HG02840 (cell line): ENCODE data around the gene VSNL1.

ENCODE experiments used
- ATAC-seq: cut with Tn5 transposase; IDR thresholded peaks from one replicate; pipeline ENCODE4 v1.9.1; 2021; ENCODE audit warnings: mild to moderate bottlenecking, moderate library complexity, moderate number of reproducible peaks; ENCODE audit not compliant: unreplicated experiment, low FRiP score

VSNL1 gene

DNA sequence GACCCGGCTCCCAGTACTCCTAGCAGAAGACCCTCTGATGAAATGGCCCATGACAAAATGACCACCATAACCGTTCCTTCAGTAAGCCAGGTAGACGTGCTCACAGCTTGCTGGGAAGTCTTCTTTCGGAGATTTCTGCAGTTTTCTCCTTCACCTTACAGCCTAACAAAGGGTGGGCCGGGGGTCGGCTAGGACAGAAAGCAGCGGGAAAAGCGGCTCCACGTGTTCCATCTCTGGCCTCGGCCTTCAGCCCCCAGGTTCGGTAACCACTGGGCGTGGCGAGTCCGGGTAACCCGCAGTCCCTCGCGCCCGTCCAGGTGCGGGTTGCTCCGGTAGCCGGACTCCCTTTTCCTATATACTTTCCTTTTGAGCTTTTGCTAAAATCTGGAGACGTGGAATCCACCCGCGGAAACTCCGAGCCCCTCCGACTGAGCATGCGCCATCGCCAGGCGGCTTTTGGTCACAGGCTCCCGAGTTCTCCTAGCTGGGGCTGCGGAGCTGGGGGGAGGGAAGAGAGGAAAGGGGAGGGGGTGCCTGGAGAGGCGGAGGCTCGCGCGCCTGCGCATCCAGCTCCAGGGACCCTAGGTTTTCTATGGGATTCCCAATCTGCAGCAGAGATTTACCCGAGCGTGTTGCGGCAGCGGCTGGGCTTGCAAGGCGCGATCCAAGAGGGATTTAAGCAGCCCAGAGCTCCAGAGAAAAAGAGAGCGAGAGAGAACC, at the start of gene VSNL1:
Gene VSNL1 (plus strand): TSS at position 604 of the 720 bp plus-strand sequence. CDS start 51,379 bp downstream, outside the sequence.
- ATAC-seq: no peak

DNA sequence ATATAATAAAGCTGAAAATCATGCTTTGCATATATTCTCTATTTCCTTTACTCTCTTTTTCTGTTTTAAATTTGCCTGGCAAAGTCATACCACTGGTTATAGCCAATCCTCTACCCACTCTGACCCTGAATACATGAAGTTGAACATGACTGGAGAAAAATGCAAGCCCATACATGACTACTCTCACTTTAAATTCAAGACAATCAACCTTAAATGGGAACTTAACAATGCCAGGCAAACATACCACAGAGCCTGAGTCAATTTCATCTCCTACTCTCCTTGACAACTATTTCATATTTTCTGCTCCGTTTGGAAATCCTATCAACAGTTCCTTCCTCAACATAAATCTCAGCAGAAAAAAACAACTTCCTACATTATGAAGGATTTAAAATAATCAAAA, 44.9 kb upstream of the VSNL1 start:
- no peak for ATAC-seq

DNA sequence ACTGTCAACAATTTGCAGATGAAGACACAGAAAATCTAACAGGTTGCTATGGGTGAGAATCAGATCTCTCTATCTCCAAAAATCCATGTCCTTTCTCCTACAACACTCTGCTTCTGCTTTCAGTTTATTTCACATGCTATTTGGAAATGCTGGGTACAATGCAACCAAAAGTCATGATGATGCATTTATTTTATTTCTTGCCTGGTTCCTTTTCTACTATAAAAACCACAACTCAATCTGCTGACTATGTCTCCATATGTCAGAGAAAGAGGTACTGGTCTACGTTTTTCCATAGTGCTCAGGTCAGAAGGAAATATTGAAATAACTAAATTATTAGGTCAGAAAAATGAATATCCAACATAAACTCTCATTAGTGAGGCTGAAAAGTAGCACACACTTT, 42.8 kb upstream of the VSNL1 start:
- ATAC-seq: no peak

DNA sequence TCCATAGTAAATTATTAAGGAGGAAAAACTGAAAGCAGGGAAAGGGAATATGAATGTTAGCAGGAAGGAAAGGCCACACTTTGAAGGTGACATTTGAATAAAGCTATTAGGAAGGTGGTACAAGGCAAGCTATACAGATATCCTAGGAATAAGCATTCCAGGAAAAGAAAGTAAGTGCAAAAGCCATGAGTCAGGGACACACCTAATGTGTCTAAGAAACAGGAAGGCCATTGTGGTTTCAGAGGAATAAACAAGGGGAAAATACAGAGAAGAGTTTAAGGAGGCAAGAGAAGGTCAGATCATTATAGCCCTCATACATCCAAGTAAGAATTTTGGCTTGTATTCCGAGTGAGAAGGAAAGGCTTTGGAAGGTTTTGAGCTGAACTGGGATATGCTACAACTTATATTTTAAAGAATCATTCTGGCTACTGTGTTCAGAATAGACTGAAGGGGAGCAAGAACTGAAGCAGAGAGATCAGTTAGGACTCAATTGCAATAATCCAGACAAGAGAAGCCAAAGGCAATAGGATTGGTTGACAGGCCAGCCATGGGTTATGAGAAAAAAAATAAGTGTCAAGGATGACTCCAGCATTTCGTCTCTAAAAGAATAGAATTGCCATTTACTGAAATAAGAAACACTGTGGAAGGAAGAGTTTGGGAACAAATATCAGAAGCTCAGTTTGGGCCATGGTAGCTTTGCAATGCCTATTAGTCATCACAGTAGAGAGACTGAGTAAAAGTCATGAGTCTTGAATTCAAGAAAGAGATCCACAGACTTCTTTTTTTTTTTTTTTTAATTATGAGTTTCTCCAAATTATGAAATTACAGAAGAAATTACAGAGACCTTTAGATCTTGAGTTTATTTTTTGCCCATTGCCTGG, 33.5 kb upstream of the VSNL1 start:
- no peak for ATAC-seq

DNA sequence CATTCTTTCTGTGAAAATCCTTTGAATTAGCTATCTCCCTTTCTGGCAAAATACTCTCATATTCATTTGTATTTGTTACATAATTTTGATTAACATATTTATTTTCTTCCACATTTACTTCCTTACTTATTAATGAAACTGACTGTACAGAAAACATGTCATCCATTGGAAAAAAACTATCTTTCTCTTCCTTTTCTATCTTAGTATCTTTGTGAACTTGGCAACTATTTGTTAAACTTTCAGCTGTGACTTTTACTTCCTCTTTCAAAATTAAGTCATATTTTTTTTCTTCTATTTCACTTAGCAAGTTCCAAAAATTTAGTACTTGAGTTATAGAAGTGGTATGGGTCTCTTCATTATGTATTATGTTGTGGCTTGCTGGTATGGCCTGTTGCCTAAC, 24.8 kb upstream of the VSNL1 start:
- no peak for ATAC-seq

- ATAC-seq: peak; percentile 32
Observed at GRCh38 chr2:17517481-17518211, 22.9 kb upstream of the VSNL1 start.

GRCh38 chr2:17518212-17519154, 22.0 kb upstream of the VSNL1 start, which contains the start of gene RAD51AP2:
Gene RAD51AP2 (minus strand): TSS chr2:17518440. CDS start chr2:17518415, 25 bp downstream.
- ATAC-seq: peak; percentile 78

DNA sequence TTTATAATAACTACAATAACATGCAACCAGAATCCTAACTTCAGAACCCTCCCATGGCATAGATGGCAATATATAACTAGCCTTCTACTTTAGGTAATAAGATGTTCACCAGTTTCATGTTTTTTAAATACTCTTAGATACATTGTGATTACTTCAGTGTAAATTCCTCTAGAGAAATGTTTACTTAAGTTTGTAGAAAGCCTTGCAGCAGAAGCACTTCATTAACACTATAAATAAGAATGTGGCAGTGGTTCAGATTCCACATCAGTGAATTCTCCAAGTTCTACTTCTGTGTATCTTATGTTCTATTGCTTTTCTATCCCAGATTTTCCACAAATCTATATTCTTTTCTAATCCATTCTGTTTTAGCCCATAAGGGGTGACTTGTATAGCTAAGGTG, 21.0 kb upstream of the VSNL1 start:
- ATAC-seq: no peak

- no peak for ATAC-seq
Observed at GRCh38 chr2:17520761-17521160, 19.7 kb upstream of the VSNL1 start.

DNA sequence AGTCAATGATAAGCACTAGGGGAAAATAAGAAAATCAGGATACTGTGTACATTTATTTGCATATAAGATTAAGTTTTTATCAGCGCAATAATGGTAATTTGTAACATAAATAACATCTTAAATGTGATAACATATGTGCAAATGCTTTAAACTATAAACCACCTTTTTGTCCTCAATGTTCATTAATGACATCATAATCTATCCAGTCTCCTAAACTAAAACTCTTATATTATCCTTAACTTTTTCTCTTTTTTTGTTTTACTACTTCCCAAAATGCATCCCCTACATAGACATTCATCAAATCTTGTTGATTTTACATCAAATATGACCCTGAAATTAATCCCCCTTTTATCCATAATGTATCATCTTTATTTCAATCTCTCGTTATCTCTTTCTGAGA, 18.9 kb upstream of the VSNL1 start:
- ATAC-seq: no peak

GRCh38 chr2:17522303-17522702, 18.2 kb upstream of the VSNL1 start:
- ATAC-seq: no peak

DNA sequence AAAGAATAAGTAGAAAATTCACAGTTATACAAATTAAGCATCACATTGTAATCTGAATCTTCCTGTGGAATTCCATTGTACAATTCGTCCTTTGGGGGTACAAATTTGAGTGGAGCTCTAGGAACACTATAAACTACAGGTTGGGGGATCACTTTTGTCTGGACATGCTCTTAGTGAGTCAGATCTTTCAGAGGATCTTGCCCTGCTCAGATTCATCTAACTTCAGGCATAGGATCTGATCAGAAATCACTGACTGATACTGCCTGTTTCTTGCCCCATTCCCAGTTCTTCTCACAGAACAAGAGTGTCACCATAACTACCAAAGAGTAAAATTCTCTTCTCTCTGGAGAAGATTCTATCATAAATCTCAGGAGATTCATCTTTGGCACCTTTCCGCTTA, 10.7 kb upstream of the VSNL1 start:
- no peak for ATAC-seq

DNA sequence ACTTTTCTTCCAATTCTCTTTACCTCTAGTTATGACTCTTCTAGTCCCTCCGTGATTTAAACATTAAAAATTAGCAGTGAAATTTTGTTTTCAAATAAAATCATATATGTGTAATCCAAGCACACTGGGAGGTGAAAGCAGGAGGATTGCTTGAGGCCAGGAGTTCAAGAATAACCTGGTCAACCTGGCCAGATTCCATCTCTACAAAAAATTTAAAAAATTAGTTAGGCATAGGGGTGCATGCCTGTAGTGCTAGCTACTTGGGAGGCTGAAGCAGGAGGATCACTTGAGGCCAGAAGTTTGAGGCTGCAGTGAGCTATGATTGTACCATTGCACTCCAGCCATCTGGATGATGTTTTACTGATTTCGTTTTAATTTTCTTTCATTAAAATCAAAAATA, 7.0 kb upstream of the VSNL1 start:
- ATAC-seq: no peak

- no peak for ATAC-seq
Observed at GRCh38 chr2:17536416-17536815, 4.1 kb upstream of the VSNL1 start.

- no peak for ATAC-seq
Observed at GRCh38 chr2:17538022-17538843, 2.3 kb upstream of the VSNL1 start.

- no peak for ATAC-seq
Observed at GRCh38 chr2:17538844-17539554, 1.5 kb upstream of the VSNL1 start.

- ATAC-seq: no peak
Observed at GRCh38 chr2:17539611-17540092, 844 bp upstream of the VSNL1 start.

- ATAC-seq: no peak
Observed at GRCh38 chr2:17540813-17541530, 476 bp downstream of the VSNL1 start.
